ENCODE measurements around the gene GJA4.

DNA sequence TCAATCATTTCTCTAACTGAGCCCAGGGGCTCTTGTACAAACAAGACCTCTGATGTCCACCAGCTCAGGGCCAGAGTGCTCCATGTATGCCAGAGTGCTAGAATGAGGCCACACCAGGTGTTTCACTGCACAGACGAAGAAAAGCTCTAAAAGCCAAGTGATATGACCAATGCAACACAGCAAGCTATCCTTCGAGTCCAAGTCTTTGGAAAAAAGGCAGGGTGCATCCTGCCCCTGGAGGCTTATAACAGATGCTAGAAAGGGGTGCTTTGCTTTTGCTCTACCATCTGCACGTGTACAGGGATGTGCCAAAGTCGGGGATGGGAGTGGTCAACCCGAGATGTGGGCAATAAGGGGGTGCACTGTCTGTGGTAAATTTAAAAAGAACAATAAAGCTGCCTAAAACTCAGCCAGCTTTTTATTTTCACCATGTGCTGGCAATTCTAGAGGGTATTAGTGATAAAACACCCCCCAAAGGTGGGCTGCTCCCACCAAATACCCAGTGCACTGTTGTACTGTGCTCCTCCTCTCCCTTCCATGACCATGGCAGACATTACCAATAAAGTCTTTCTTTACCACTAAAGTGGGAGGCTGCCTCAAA, 34.6 kb downstream of the GJA4 start:
- TF ChIP-seq, protein P1, sequence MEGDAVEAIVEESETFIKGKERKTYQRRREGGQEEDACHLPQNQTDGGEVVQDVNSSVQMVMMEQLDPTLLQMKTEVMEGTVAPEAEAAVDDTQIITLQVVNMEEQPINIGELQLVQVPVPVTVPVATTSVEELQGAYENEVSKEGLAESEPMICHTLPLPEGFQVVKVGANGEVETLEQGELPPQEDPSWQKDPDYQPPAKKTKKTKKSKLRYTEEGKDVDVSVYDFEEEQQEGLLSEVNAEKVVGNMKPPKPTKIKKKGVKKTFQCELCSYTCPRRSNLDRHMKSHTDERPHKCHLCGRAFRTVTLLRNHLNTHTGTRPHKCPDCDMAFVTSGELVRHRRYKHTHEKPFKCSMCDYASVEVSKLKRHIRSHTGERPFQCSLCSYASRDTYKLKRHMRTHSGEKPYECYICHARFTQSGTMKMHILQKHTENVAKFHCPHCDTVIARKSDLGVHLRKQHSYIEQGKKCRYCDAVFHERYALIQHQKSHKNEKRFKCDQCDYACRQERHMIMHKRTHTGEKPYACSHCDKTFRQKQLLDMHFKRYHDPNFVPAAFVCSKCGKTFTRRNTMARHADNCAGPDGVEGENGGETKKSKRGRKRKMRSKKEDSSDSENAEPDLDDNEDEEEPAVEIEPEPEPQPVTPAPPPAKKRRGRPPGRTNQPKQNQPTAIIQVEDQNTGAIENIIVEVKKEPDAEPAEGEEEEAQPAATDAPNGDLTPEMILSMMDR (IDR thresholded peaks at IDR 0.05): no peak
- TF ChIP-seq POLR2AphosphoS5 (IDR thresholded peaks at IDR 0.05): no peak
- no peak for TF ChIP-seq EP300 (IDR thresholded peaks at IDR 0.05)
